Measurements from ENCODE around the gene FABP7. TPM values are rescaled to one million over a fixed set of nuclear protein-coding genes. Genes with fewer than 3 reads are reported as not detected.
A peak's percentile ranks its signal among the peaks of the same experiment; 100 is the strongest.

Gene FABP7
- total RNA-seq (1 to 10 TPM in 1 of 5 donors, not detected in 4; 2.8 TPM), polyA plus RNA-seq (not detected)
- long read RNA-seq, donor 1: 0 reads
- long read RNA-seq, donor 2: 0 reads
- long read RNA-seq, donor 3: 0 reads
- long read RNA-seq, donor 4: 0 reads
- long read RNA-seq, donor 5, partial matches to known transcripts: 0 of 1 reads
- long read RNA-seq, donor 5, other reads (novel, unspliced or antisense): 0 of 1 reads
- long read RNA-seq, donor 6, partial matches to known transcripts: 0 of 2 reads
- long read RNA-seq, donor 6, other reads (novel, unspliced or antisense): 0 of 2 reads
- long read RNA-seq, donor 7: 0 reads
- long read RNA-seq, donor 8: 0 reads
- long read RNA-seq, donor 9: 0 reads
- long read RNA-seq, donor 10: 0 reads

- intact Hi-C loops (cut with DNase I; ENCODE audit: low total_unique reads): no loop called here
- TF ChIP-seq POLR2AphosphoS5 (IDR thresholded peaks at IDR 0.05): no peak
- 63 to 74% (median 74%) methylated on average over 3 of the region's 3 CpGs for WGBS, 5 donors
- Histone ChIP-seq H3K9me3 (no peaks in the 10 kb centered on the region), H3K36me3 (no peaks in the 10 kb centered on the region), H3K4me1 (no peaks in the 10 kb centered on the region), H3K27ac (no peak within 1 kb of the TSS), H3K27me3 (peaks cover 0 to 10% (median 0%) of the 10 kb centered on the region in 3 donors), H3K4me3 (no peak within 1 kb of the TSS)
- no peak for DNase-seq
Measured at GRCh38 chr6:122779667-122780066, at the start of gene FABP7. Gene FABP7 (plus strand): TSS chr6:122779716. CDS start chr6:122779795, 79 bp downstream.

GRCh38 chr6:122730334-122730733 is 49.2 kb upstream of the FABP7 start:
- intact Hi-C loops (cut with DNase I; ENCODE audit: low total_unique reads): no loop called here
- no peaks in the 10 kb centered on the region for H3K27me3 ChIP-seq
- WGBS, 5 donors: 81 to 89% (median 84%) methylated on average over 3 of the region's 3 CpGs
- no peak overlapping the region for H3K27ac ChIP-seq
- TF ChIP-seq CTCF (IDR thresholded peaks at IDR 0.05): no peak
- TF ChIP-seq POLR2AphosphoS5 (IDR thresholded peaks at IDR 0.05): no peak
- no peak for TF ChIP-seq EP300 (IDR thresholded peaks at IDR 0.05)
- TF ChIP-seq POLR2A (IDR thresholded peaks at IDR 0.05): no peak
- no peak for DNase-seq
- no peak overlapping the region for H3K4me3 ChIP-seq
- peaks cover 0 to 3% (median 0%) of the 10 kb centered on the region in 4 donors for H3K4me1 ChIP-seq
- H3K9me3 ChIP-seq: no peaks in the 10 kb centered on the region
- no peaks in the 10 kb centered on the region for H3K36me3 ChIP-seq

GRCh38 chr6:122730775-122731386 is 48.6 kb upstream of the FABP7 start:
- Histone ChIP-seq H3K36me3 (no peaks in the 10 kb centered on the region), H3K27me3 (no peaks in the 10 kb centered on the region), H3K4me3 (no peak overlapping the region), H3K4me1 (peaks cover 0 to 9% (median 0%) of the 10 kb centered on the region in 4 donors), H3K9me3 (no peaks in the 10 kb centered on the region), H3K27ac (no peak overlapping the region)
- WGBS, 5 donors: 1 to 5% (median 3%) methylated on average over 4 of the region's 4 CpGs
- peak in 1 of 2 donors; percentile 72 for DNase-seq
- intact Hi-C loops (cut with DNase I; ENCODE audit: low total_unique reads): no loop called here
- TF ChIP-seq CTCF (IDR thresholded peaks at IDR 0.05): peak in 5 of 7 experiments; percentile 37 to 72 (median 64)
- TF ChIP-seq EP300 (IDR thresholded peaks at IDR 0.05): no peak

GRCh38 chr6:122733259-122733658 is 46.3 kb upstream of the FABP7 start:
- intact Hi-C loops (cut with DNase I; ENCODE audit: low total_unique reads): no loop called here

More at GRCh38 chr6:122733259-122733658, 46.3 kb upstream of the FABP7 start:
- WGBS, 5 donors: 72 to 80% (median 75%) methylated on average over 4 of the region's 4 CpGs
- Histone ChIP-seq H3K9me3 (no peaks in the 10 kb centered on the region), H3K36me3 (no peaks in the 10 kb centered on the region), H3K4me3 (no peak overlapping the region), H3K27me3 (no peaks in the 10 kb centered on the region), H3K27ac (no peak overlapping the region), H3K4me1 (peaks cover 0 to 9% (median 0%) of the 10 kb centered on the region in 4 donors)
- no peak for DNase-seq
- TF ChIP-seq CTCF (IDR thresholded peaks at IDR 0.05) (no peak), EP300 (IDR thresholded peaks at IDR 0.05) (no peak), POLR2AphosphoS5 (IDR thresholded peaks at IDR 0.05) (no peak), POLR2A (IDR thresholded peaks at IDR 0.05) (no peak)

Data from stomach (tissue), 19 donors.